Glomerular endothelial cell (primary cell): ENCODE data around the gene GOLGA1. TPM values are rescaled to one million over a fixed set of nuclear protein-coding genes. Genes with fewer than 3 reads are reported as not detected.
"Not testable (repeated sequence)": the region's sequence is repeated elsewhere in the genome, so short reads cannot be mapped to it uniquely, and the experiment has no call there.

ENCODE experiments used
- DNase-seq: peaks from one replicate; pipeline ENCODE4 v3.0.0-alpha.2; 2011; ENCODE audit warnings: low read depth, low spot score; ENCODE audit errors: extremely low read depth
- total RNA-seq: library from RNA; depleted of rRNA; stranded (reverse); fragments of >200 nt; gene quantifications from 2 replicates; pipeline ENCODE4 v1.2.3, GENCODE V29; 2015

GOLGA1 gene
- total RNA-seq, 1 donor from 2014 or later, result 14.6 TPM

DNA sequence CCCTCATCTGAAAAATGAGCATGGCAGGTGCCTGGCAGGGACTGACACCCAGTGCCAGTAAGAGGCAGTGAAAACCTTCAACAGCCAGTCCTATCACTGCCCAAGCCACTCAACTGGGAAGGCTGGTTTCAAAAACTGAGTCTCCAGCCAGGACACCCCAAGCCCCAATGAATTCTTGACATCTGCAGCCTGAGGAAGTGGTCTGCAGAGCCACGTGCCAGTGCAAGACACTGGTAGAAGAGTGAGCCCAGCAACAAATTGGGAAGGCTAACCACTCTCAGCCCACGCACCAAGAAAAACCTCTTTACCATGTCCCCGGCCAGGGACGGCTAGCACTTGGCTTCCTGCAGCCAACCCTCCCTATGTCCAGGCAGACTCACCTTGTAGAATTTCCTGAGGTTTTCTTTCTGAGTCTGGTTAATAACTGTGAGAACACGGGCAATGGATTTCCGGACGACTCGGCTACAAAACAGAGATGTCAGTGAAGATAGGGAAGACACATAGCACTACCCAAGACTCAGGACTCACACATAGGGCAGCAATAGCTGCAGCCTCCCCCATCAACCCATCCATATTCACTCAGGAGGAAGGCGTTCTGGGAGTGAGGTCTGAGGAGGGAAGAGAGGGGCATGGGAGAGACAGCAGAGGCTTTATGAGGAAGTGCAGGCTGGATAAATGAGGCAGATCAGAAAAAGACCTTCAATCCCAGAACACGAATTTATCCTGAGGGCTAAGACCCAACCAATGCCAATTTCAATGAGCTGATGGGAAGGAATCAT, 80.9 kb downstream of the GOLGA1 start:
- no peak for DNase-seq

DNA sequence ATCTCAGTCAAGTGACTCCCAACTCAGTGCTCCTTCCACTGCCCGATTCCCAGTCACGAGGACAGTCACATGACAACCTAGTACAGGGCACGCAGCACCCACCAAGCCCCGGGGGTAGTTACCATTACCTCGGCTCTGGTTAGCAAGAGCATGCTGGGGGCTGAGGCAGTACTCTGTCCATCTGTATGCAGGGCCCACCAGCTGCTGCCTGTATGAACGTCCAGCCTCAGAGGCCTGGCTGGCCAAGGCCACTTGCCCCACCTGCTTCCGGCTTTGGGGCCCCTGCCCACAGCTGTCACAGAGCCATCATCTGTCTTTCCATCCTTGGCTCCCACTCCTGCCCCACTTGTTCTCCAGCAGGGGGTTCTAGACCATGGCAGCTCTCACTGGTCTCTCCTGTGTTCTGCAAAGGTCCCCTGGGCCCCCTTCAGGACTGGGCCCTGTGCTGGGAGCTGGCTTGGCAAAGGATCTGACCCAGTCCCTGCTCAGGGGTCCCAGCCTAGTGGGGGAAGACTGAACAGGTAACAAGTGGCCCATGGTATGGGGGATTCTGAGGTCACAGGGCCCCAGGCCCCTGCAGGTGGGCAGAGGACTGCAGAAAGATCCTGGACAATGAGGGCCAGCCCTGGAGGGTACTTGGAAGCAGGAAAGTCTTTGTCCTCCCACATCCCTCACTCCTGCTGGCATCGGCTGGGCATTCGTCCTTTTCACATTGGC, 82.4 kb downstream of the GOLGA1 start:
- DNase-seq, result no peak

DNA sequence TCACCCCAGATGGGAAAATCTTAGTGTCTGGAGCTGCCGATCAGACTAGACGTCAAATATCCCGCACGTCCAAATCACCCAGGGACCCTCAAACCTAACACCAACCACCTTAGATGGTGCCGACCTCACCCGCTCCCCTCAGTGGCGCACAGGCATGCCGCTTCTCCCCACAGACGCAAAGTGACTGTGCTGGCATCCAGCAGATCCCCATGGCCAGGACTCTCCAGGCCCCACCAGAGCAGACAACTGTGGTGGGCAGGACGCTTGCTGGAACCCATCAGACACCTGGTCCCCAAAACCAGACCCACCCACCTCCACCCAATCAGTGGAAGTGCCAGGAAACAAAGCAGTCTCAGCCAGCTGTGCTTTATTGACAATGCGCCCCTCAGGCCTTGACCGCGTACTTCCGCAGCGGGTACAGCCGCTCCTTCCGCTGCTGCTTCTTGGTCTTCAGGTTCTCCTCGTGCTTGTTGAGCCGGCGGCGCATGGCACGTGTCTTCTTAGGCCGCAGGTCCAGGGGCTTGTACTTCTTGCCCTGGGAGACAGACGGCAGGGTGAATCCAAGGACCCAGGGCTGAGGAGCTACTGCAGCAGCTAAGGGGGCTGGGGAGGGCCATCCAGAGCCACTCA, 83.2 kb downstream of the GOLGA1 start:
- DNase-seq, result no peak

DNA sequence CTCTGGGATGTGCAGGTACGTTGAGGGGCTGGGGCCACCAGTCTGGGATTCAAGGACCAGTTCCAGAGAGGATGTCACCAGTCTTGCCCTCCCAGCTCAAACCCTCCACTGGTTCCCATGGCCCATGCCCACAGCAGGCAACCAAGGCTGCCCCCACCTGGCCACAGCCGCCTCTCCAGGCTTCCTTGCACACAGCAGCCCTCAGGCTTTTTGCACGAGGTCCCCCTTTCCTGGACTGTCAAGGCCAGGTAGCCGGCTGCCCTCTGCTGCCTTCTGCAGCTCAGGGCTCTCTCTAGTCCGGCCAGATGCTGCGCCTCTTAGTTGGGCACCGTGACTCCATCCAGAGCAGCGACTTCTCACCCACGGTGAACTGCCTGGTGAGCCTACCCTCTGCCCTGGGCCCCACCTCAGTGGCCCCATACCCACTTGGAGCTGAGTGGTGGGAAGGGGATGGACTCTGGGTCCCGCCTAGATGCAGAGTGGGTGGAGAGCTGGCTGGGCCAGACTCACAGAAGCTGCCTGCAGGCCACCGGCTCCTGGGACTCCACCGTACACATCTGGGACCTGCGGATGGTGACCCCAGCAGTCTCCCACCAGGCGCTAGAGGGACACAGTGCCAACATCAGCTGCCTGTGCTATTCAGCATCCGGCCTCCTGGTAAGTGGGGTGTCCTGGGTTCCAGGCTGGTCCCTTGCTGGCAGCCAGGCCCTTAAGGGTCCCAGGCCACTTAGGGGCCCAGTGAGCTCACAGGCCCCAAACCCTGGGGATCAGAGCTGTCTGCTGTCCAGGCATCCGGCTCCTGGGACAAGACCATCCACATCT, 84.7 kb downstream of the GOLGA1 start:
- DNase-seq, result no peak

DNA sequence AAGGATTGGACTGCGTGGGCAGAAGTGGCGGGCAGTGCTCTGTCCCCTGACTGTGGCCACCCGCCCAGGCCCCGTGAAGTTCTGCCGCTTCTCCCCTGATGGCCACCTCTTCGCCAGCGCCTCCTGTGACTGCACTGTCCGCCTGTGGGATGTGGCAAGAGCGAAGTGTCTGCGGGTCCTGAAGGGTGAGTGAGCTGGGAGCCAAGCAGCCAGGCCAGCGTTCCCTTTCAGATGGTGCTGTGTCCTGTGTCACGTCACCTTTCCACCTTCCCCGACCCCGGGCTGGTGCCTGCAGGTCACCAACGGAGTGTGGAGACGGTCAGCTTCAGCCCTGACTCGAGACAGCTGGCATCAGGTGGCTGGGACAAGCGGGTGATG, 85.3 kb downstream of the GOLGA1 start:
- DNase-seq, result no peak

DNA sequence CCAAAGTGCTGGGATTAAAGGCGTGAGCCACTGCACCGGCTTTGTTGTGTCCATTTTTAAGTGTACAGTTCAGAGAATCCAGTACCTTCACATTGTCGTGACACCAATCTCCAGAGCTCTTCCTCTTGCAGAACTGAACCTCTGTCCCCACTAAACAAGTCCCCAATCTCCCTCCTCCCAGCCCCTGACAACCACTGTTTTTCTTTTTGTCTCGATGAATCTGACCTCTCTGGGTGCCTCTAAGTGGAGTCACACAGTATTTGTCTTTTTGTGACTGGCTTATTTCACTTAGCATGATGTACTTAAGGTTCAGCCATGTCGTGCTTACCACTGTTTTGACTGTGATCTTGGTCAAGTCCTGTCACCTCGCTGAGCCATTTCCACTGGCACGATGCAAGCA, 86.1 kb downstream of the GOLGA1 start:
- DNase-seq, result no peak

DNA sequence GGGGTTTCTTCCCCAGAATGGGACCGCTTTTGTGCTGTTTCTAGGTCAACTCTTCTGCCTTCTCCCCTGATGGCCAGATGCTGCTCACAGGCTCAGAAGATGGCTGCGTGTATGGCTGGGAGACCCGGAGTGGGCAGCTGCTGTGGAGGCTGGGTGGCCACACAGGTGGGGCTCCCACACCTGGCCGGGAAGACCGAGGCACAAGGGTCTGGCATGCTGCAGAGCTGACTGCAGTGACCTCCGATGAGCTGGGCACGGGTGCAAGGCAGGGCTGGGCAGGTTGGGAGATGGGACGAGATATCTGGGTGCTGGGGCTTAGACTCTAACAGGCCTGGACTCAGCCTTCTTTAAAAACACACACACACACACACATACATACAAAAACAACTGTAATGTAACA, 86.7 kb downstream of the GOLGA1 start:
- DNase-seq, result no peak

DNA sequence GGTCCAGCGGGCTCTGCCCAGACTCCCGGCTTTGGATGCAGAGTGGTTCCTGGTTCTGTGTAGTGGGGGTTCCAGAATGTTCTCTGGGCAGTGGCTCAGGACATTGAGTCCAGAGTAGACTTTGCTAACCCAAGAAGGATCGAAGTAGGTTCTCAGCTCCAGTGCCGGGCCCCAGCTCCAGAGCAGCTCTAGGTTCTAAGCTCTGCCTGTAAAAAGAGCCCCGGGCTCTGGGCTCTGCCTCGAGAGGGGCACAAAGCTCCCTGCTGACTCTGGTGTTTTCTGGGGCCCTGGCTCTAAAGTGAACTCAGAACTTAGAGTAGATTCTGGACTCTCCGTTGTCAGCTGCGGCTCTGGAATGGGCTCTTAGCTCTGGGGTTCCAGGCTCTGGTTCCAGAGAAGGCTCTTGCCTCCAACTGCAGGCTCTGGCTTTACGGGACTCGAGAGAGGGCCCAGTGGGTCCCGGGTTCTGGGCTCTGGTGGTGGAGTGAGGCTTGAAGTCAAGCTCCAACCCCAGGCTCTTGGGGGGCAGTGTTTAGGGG, 87.2 kb downstream of the GOLGA1 start:
- no peak for DNase-seq

GRCh38 chr9:124852829-124853531, 87.9 kb downstream of the GOLGA1 start, which contains the start of gene WDR38:
Gene WDR38 (plus strand): TSS chr9:124853460. CDS start chr9:124853532, 72 bp downstream.
- DNase-seq, result no peak

- no peak for DNase-seq
Observed at GRCh38 chr9:124852121-124852828, 88.6 kb downstream of the GOLGA1 start.

DNA sequence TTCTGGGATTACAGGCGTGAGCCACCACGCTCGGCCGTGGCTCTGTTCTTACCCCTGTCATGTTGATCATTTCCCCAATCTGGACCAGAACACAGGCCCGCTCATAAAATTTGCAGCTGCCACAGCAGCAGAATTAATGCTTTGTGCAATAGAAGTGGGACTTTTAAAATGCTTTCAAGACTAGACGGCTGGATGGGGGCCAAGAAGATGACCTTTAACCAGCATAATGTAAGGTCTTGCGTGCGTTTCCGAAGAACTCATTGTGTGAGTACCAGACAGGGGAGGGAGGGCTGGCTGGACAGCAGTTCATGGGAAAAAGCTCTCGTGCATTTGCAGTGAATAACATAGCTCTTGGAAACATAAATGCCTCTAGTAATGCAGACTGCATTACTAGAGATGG, 91.1 kb downstream of the GOLGA1 start:
- no peak for DNase-seq

- no peak for DNase-seq
Observed at GRCh38 chr9:124846969-124847368, 93.9 kb downstream of the GOLGA1 start.

- not testable (repeated sequence) for DNase-seq
Observed at GRCh38 chr9:124846467-124846866, 94.4 kb downstream of the GOLGA1 start.

GRCh38 chr9:124844291-124844690, 96.6 kb downstream of the GOLGA1 start:
- DNase-seq, result no peak

DNA sequence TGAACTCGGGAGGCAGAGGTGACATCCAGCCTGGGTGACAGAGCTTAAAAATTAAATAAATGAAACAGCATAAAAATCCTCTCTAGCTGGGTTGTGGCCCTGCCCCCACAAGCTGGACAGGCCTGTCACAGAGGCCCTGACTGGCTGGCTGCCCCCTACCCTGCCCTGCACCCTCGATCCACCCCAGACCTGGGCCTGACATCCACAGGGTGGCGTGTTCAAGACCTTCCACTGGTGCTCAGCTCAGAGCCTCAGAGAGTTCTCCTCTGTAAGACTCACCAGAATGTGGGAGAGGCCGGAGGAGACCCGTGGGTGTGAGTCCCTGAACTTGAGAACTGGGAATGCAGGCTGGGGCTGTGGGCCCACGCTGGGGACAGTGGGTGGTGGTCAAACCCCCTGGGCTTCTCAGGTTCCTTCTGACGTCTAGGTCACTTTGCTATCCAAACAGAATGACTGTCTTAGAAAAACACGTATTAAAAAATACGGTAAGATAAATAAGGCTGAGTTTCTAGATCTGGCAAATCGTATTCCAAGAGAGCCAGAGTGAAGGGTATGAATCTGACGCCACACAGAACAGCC, 97.3 kb downstream of the GOLGA1 start:
- DNase-seq, result no peak

GRCh38 chr9:124841075-124841821, 99.6 kb downstream of the GOLGA1 start:
- no peak for DNase-seq

GRCh38 chr9:124840300-124840833, 100.5 kb downstream of the GOLGA1 start:
- DNase-seq, result no peak
